ENCODE measurements around the gene TUBB4B.

Gene TUBB4B

GRCh38 chr9:137226338-137227053 is 14.6 kb upstream of the TUBB4B start:
- DNase-seq (ENCODE audit: low read depth), result no peak

- peak; percentile 35 for DNase-seq (ENCODE audit: low read depth)
Observed at GRCh38 chr9:137227054-137227852, 13.8 kb upstream of the TUBB4B start, which contains the start of gene RNF224. Gene RNF224, plus strand, starts transcription at chr9:137227502. Its CDS starts 834 bp downstream, at chr9:137228336.

- no peak for DNase-seq (ENCODE audit: low read depth)
Observed at GRCh38 chr9:137227853-137228505, 13.1 kb upstream of the TUBB4B start.

GRCh38 chr9:137228506-137228967 is 12.6 kb upstream of the TUBB4B start:
- DNase-seq (ENCODE audit: low read depth), result no peak

- no peak for DNase-seq (ENCODE audit: low read depth)
Observed at GRCh38 chr9:137228968-137229896, 11.9 kb upstream of the TUBB4B start.

GRCh38 chr9:137229903-137230704 is 11.0 kb upstream of the TUBB4B start:
- DNase-seq (ENCODE audit: low read depth), result no peak

GRCh38 chr9:137230705-137231371 is 10.2 kb upstream of the TUBB4B start, which contains the start of gene SLC34A3:
Gene SLC34A3, plus strand, starts transcription at chr9:137230901. Its CDS starts 802 bp downstream, at chr9:137231703.
- DNase-seq (ENCODE audit: low read depth), result no peak

GRCh38 chr9:137231372-137232039 is 9.6 kb upstream of the TUBB4B start:
- DNase-seq (ENCODE audit: low read depth), result no peak

GRCh38 chr9:137232101-137232500 is 9.0 kb upstream of the TUBB4B start:
- DNase-seq (ENCODE audit: low read depth), result no peak

- DNase-seq (ENCODE audit: low read depth), result no peak
Observed at GRCh38 chr9:137232510-137232909, 8.6 kb upstream of the TUBB4B start.

- DNase-seq (ENCODE audit: low read depth), result no peak
Observed at GRCh38 chr9:137233143-137233980, 7.7 kb upstream of the TUBB4B start.

GRCh38 chr9:137234055-137234697 is 6.9 kb upstream of the TUBB4B start:
- DNase-seq (ENCODE audit: low read depth), result no peak

GRCh38 chr9:137234758-137235423 is 6.2 kb upstream of the TUBB4B start:
- DNase-seq (ENCODE audit: low read depth), result no peak

GRCh38 chr9:137235424-137236237 is 5.5 kb upstream of the TUBB4B start:
- no peak for DNase-seq (ENCODE audit: low read depth)

- peak; percentile 51 for DNase-seq (ENCODE audit: low read depth)
Observed at GRCh38 chr9:137236238-137236935, 4.7 kb upstream of the TUBB4B start.

- DNase-seq (ENCODE audit: low read depth), result no peak
Observed at GRCh38 chr9:137236936-137237421, 4.1 kb upstream of the TUBB4B start.
